K562 (cell line): Measurements from ENCODE around the gene IFRD1. TPM values are rescaled to one million over a fixed set of nuclear protein-coding genes. Genes with fewer than 3 reads are reported as not detected.
A peak's percentile ranks its signal among the peaks of the same experiment; 100 is the strongest.

Experiments
- CC2D1A ChIP-seq: fragments of 450-650 bp; IDR thresholded peaks from 2 replicates; pipeline ENCODE4 v1.6.1; 2017; ENCODE audit warnings: mild to moderate bottlenecking
- HLTF ChIP-seq: fragments of 450-650 bp; IDR thresholded peaks from 2 replicates; pipeline ENCODE4 v1.6.1; 2016
- NR0B1 ChIP-seq: fragments of 450-650 bp; IDR thresholded peaks from one replicate; pipeline ENCODE4 v1.6.1; 2018; ENCODE audit warnings: mild to moderate bottlenecking, moderate library complexity; ENCODE audit not compliant: partially characterized antibody
- POU5F1 ChIP-seq: fragments of 150-350 bp; IDR thresholded peaks from 2 replicates; pipeline ENCODE4 v1.6.1; 2014; ENCODE audit warnings: borderline replicate concordance, low read length, low read depth, mild to moderate bottlenecking; ENCODE audit not compliant: partially characterized antibody
- RBM15 ChIP-seq: fragments of 200-400 bp; formaldehyde crosslinking; IDR thresholded peaks from 2 replicates; pipeline ENCODE4 v1.6.1; 2018; ENCODE audit warnings: mild to moderate bottlenecking, low read length, moderate library complexity; ENCODE audit not compliant: insufficient read depth
- RNF219 ChIP-seq: fragments of 250-450 bp; sonication (Bioruptor Pico); IDR thresholded peaks from 2 replicates; pipeline ENCODE4 v1.5.0; 2022; ENCODE audit warnings: mild to moderate bottlenecking
- STAG1 ChIP-seq: sonication (generic); formaldehyde crosslinking; IDR thresholded peaks from 2 replicates; pipeline ENCODE4 v1.5.0; 2020; ENCODE audit warnings: missing genetic modification reagents, borderline replicate concordance
- TAF1 ChIP-seq: IDR thresholded peaks from 2 replicates; pipeline ENCODE4 v1.6.1; 2011; ENCODE audit warnings: mild to moderate bottlenecking, low read length, moderate library complexity; ENCODE audit not compliant: insufficient read depth, control insufficient read depth, severe bottlenecking; ENCODE audit errors: extremely low read depth
- TEAD1 ChIP-seq, 2 experiments: fragments of 450-650 bp in 1 of 2; sonication (generic) in 1 of 2; formaldehyde crosslinking; IDR thresholded peaks; 2 replicates each; pipeline versions ENCODE4 v1.4.0 to v1.8.0; 2020 to 2022; ENCODE audit warnings: mild to moderate bottlenecking in 2 of 2, missing genetic modification reagents in 1 of 2
- ZHX1 ChIP-seq: fragments of 150-350 bp; conservative IDR thresholded peaks from 2 replicates; pipeline ENCODE4 v1.6.1; 2014; ENCODE audit warnings: low read length
- ZNF24 ChIP-seq: fragments of 450-650 bp; IDR thresholded peaks from 2 replicates; pipeline ENCODE4 v1.6.1; 2016
- ZNF518B ChIP-seq: fragments of 250-450 bp; sonication (Bioruptor Pico); IDR thresholded peaks from 2 replicates; pipeline ENCODE4 v1.5.0; 2021; ENCODE audit warnings: mild to moderate bottlenecking, moderate library complexity
- ZNF785 ChIP-seq: fragments of 250-450 bp; sonication (Bioruptor Pico); IDR thresholded peaks from 2 replicates; pipeline ENCODE4 v1.4.0; 2020; ENCODE audit warnings: mild to moderate bottlenecking
- polyA plus RNA-seq, 8 experiments: library from polyadenylated mRNA; depleted of rRNA in 4 of 8; stranded (reverse) in 5 of 8; unstranded in 3 of 8; fragments of >200 nt; fragmentation: Nextera tagmentation in 2 of 8; fragmentation: Illumina TruSeq in 1 of 8; extraction: Ambion mirVana in 2 of 8; extraction: Trizol in 1 of 8; gene quantifications; 2 replicates each; pipeline versions ENCODE4 v1.2.1 to v1.2.3, GENCODE V29; 2011 to 2014; ENCODE audit warnings: inconsistent platforms in 1 of 8, missing spikeins in 1 of 8
- total RNA-seq, 7 experiments: library from RNA; depleted of rRNA in 6 of 7; stranded (reverse); fragments of >200 nt in 6 of 7; fragmentation: Illumina TruSeq in 2 of 7; extraction: Trizol in 2 of 7; gene quantifications; 2 replicates each; pipeline versions ENCODE4 v1.2.1 to v1.2.3, GENCODE V29; 2011 to 2021; ENCODE audit warnings: low replicate concordance in 1 of 7

Gene IFRD1
- total and polyA plus RNA-seq, 9 of the 15 experiments (the other 6 are each of a cell fraction or from before 2014, with no cell fraction given): 27.6 to 81.8 (median 68.1) TPM

GRCh38 chr7:112422842-112423496 lies 27.3 kb upstream of the IFRD1 start (continued):
- no peak for TF ChIP-seq ZHX1
- TF ChIP-seq ZNF24: no peak
- no peak for TF ChIP-seq HLTF
- no peak for TF ChIP-seq ZNF785 (CRISPR knock-in tag)
- TF ChIP-seq TEAD1 (CRISPR knock-in tag; IDR thresholded peaks at IDR 0.05): peak in 1 of 2 experiments; percentile 85; a peak in 2 of 4 replicates
- no peak for TF ChIP-seq POU5F1
- no peak for TF ChIP-seq STAG1
- no peak for TF ChIP-seq CC2D1A
- TF ChIP-seq ZNF518B (CRISPR knock-in tag): no peak
- TF ChIP-seq NR0B1: no peak
- no peak for TF ChIP-seq RBM15
- no peak for TF ChIP-seq TAF1
- TF ChIP-seq RNF219 (CRISPR knock-in tag): 0 out of 2 replicates have a peak, but pooled peaks have one; percentile 44
